Mucosa of gallbladder (tissue), 1 donor: ENCODE results near the gene PIEZO2. TPM values are rescaled to one million over a fixed set of nuclear protein-coding genes. Genes with fewer than 3 reads are reported as not detected.

ENCODE experiments used
- DNase-seq: peaks from one replicate; pipeline ENCODE4 v3.0.0-alpha.2; 2020; ENCODE audit warnings: low spot score
- total RNA-seq: library from RNA; stranded (reverse); gene quantifications from one replicate; pipeline ENCODE4 v1.2.1, GENCODE V29; 2021
- donor health status: DM: no; HTN: no; CAD: no.

PIEZO2 gene
- total RNA-seq, 1 donor from 2014 or later = 1.5 TPM

- DNase-seq = no peak
Measured at GRCh38 chr18:11029021-11029420, 120.3 kb downstream of the PIEZO2 start.

GRCh38 chr18:11027862-11028261 is 121.5 kb downstream of the PIEZO2 start:
- DNase-seq = no peak

- no peak for DNase-seq
Measured at GRCh38 chr18:11025671-11026070, 123.7 kb downstream of the PIEZO2 start.

- DNase-seq = no peak
Measured at GRCh38 chr18:11024928-11025669, 124.3 kb downstream of the PIEZO2 start.

- DNase-seq = no peak
Measured at GRCh38 chr18:11021477-11021876, 127.9 kb downstream of the PIEZO2 start.

GRCh38 chr18:11020877-11021414 is 128.4 kb downstream of the PIEZO2 start:
- DNase-seq = no peak

GRCh38 chr18:11020161-11020853 is 129.1 kb downstream of the PIEZO2 start:
- no peak for DNase-seq

- DNase-seq = no peak
Measured at GRCh38 chr18:11019295-11020105, 129.9 kb downstream of the PIEZO2 start.

GRCh38 chr18:11009869-11010268 is 139.5 kb downstream of the PIEZO2 start:
- DNase-seq = no peak

- no peak for DNase-seq
Measured at GRCh38 chr18:11009147-11009546, 140.2 kb downstream of the PIEZO2 start.

GRCh38 chr18:11008505-11008904 is 140.9 kb downstream of the PIEZO2 start:
- no peak for DNase-seq

GRCh38 chr18:11005528-11005927 is 143.8 kb downstream of the PIEZO2 start:
- peak; percentile 72 for DNase-seq

GRCh38 chr18:11004951-11005350 is 144.4 kb downstream of the PIEZO2 start:
- DNase-seq = no peak

GRCh38 chr18:11004294-11004693 is 145.1 kb downstream of the PIEZO2 start:
- DNase-seq = no peak

GRCh38 chr18:11002796-11003195 is 146.6 kb downstream of the PIEZO2 start:
- DNase-seq = no peak

- no peak for DNase-seq
Measured at GRCh38 chr18:11002277-11002676, 147.1 kb downstream of the PIEZO2 start.

GRCh38 chr18:11000071-11000470 is 149.3 kb downstream of the PIEZO2 start:
- no peak for DNase-seq

- DNase-seq = no peak
Measured at GRCh38 chr18:10997885-10998284, 151.5 kb downstream of the PIEZO2 start.

GRCh38 chr18:10995550-10995949 is 153.8 kb downstream of the PIEZO2 start:
- DNase-seq = no peak

GRCh38 chr18:10989486-10989885 is 159.9 kb downstream of the PIEZO2 start:
- DNase-seq = no peak

- DNase-seq = no peak
Measured at GRCh38 chr18:10985689-10986088, 163.7 kb downstream of the PIEZO2 start.

GRCh38 chr18:10979411-10979810 is 170.0 kb downstream of the PIEZO2 start:
- DNase-seq = no peak
